SU-DHL-6 (cell line): ENCODE results near the gene VTCN1.

Source experiments
- H2AFZ ChIP-seq: fragments of 200-600 bp; sonication (generic); 2 replicates; pipeline ENCODE4 v1.6.1; 2014; ENCODE audit warnings: low read depth, mild to moderate bottlenecking, moderate library complexity, mixed read lengths, antibody characterized with exemption, low read length; ENCODE audit not compliant: severe bottlenecking
- H3F3A ChIP-seq: fragments of 200-600 bp; shearing (Covaris generic); 2 replicates; pipeline ENCODE4 v1.6.0; 2016; ENCODE audit warnings: antibody characterized with exemption, mild to moderate bottlenecking; ENCODE audit not compliant: insufficient read depth
- H3K27ac ChIP-seq: fragments of 200-600 bp; sonication (generic); 2 replicates; pipeline ENCODE4 v1.5.1; 2016; ENCODE audit warnings: low read depth, mild to moderate bottlenecking, low read length, moderate library complexity, mixed read lengths
- H3K27me3 ChIP-seq: fragments of 200-600 bp; sonication (generic), shearing (Covaris generic); 2 replicates; pipeline ENCODE4 v1.6.0; 2014; ENCODE audit warnings: mild to moderate bottlenecking, low read length
- H3K36me3 ChIP-seq: fragments of 200-600 bp; sonication (generic); 2 replicates; pipeline ENCODE4 v1.6.1; 2014; ENCODE audit warnings: mild to moderate bottlenecking, low read length, mixed read lengths
- H3K4me2 ChIP-seq: fragments of 300-600, 200-600 bp; shearing (Covaris generic), sonication (generic); 2 replicates; pipeline ENCODE4 v1.6.0; 2014; ENCODE audit warnings: low read length, low read depth, mild to moderate bottlenecking; ENCODE audit not compliant: poor library complexity, severe bottlenecking
- H3K4me3 ChIP-seq: fragments of 200-600 bp; sonication (generic); 2 replicates; pipeline ENCODE4 v1.5.1; 2014; ENCODE audit warnings: antibody characterized with exemption, low read length, mild to moderate bottlenecking, mixed read lengths; ENCODE audit not compliant: insufficient read depth, poor library complexity, severe bottlenecking
- H3K79me2 ChIP-seq: fragments of 200-600 bp; sonication (generic); 2 replicates; pipeline ENCODE4 v1.6.1; 2014; ENCODE audit warnings: mild to moderate bottlenecking, low read length, moderate library complexity; ENCODE audit not compliant: insufficient read depth
- H3K9ac ChIP-seq: fragments of 200-600 bp; sonication (generic); 2 replicates; pipeline ENCODE4 v1.7.0; 2014; ENCODE audit warnings: mild to moderate bottlenecking, low read length
- H3K9me2 ChIP-seq: fragments of 200-600 bp; sonication (generic); replicated peaks from 2 replicates; pipeline ENCODE4 v1.6.1; 2014; ENCODE audit warnings: low read length; ENCODE audit not compliant: insufficient read depth
- H3K9me3 ChIP-seq: fragments of 200-600 bp; sonication (generic); 2 replicates; pipeline ENCODE4 v1.6.1; 2014; ENCODE audit warnings: low read length, mixed read lengths; ENCODE audit not compliant: insufficient read depth
- H4K20me1 ChIP-seq: fragments of 200-600 bp; sonication (generic); 2 replicates; pipeline ENCODE4 v1.6.1; 2014; ENCODE audit warnings: low read depth, mild to moderate bottlenecking, antibody characterized with exemption, low read length, moderate library complexity, mixed read lengths
- CTCF ChIP-seq: fragments of 200-600 bp; sonication (generic); IDR thresholded peaks from one replicate; pipeline ENCODE4 v1.5.1; 2017; ENCODE audit warnings: antibody characterized with exemption, mild to moderate bottlenecking, low read length, moderate library complexity; ENCODE audit not compliant: insufficient read depth, poor library complexity, severe bottlenecking
- EZH2phosphoT487 ChIP-seq: fragments of 200-600 bp; sonication (generic), shearing (Covaris generic); conservative IDR thresholded peaks from 2 replicates; pipeline ENCODE4 v1.6.1; 2018; ENCODE audit warnings: mild to moderate bottlenecking, antibody characterized with exemption, low read length, moderate library complexity, mixed read lengths

VTCN1 gene

GRCh38 chr1:117201808-117202207, 8.9 kb downstream of the VTCN1 start:
- Histone ChIP-seq H3K4me3 (no peak overlapping the region), H3K9ac (no peak overlapping the region)

DNA sequence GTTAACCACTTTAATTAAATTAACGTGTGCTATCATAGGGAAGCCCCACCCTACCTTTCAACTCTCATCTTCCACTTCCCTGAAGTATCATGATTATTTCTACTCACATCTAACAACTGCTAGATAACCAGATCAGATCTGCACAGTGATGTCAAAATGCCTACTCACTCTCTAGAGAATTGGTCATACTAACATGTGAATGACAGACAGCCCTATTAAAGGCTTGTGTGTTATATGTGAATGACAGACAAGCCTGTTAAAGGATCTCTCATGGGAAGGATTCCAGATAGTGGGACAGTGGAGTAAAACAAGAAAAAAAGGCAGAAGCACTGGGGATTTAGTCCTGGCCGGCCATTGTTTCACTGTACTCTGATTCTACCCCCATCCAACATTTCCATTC, 12.6 kb downstream of the VTCN1 start:
- Histone ChIP-seq H4K20me1 (no peaks in the 10 kb centered on the region), H2AFZ (no peak overlapping the region), H3K9ac (no peak overlapping the region), H3K36me3 (no peaks in the 10 kb centered on the region), H3K27me3 (no peaks in the 10 kb centered on the region), H3K4me2 (no peak overlapping the region), H3F3A (no peaks in the 10 kb centered on the region), H3K9me3 (no peaks in the 10 kb centered on the region), H3K79me2 (no peaks in the 10 kb centered on the region), H3K4me3 (no peak overlapping the region), H3K27ac (no peak overlapping the region), H3K9me2 (no peaks in the 10 kb centered on the region)
- TF ChIP-seq CTCF, result no peak
- TF ChIP-seq EZH2phosphoT487, result no peak

More at GRCh38 chr1:117201808-117202207, 8.9 kb downstream of the VTCN1 start:
- H3K4me2 ChIP-seq, result no peak overlapping the region
- H3K36me3 ChIP-seq, result no peaks in the 10 kb centered on the region
- H3K9me3 ChIP-seq, result no peaks in the 10 kb centered on the region
- no peaks in the 10 kb centered on the region for H3F3A ChIP-seq
- no peak overlapping the region for H2AFZ ChIP-seq
- TF ChIP-seq CTCF (no peak), EZH2phosphoT487 (no peak)
- no peaks in the 10 kb centered on the region for H4K20me1 ChIP-seq
- no peak overlapping the region for H3K27ac ChIP-seq
- no peaks in the 10 kb centered on the region for H3K27me3 ChIP-seq
- H3K79me2 ChIP-seq, result no peaks in the 10 kb centered on the region
- no peaks in the 10 kb centered on the region for H3K9me2 ChIP-seq

- Histone ChIP-seq H3K4me3 (no peak overlapping the region), H4K20me1 (no peaks in the 10 kb centered on the region), H3K9me3 (no peaks in the 10 kb centered on the region), H2AFZ (no peak overlapping the region), H3K27me3 (no peaks in the 10 kb centered on the region), H3K27ac (no peak overlapping the region), H3F3A (no peaks in the 10 kb centered on the region), H3K4me2 (no peak overlapping the region), H3K9ac (no peak overlapping the region), H3K79me2 (no peaks in the 10 kb centered on the region), H3K9me2 (no peaks in the 10 kb centered on the region), H3K36me3 (no peaks in the 10 kb centered on the region)
- no peak for TF ChIP-seq CTCF
- TF ChIP-seq EZH2phosphoT487, result no peak
These were observed 21.0 kb downstream of the VTCN1 start for GRCh38 chr1:117189726-117190125.
